KOPT-K1 (cell line): Measurements from ENCODE around the gene UBASH3B.

Experiments used
- H3K27ac ChIP-seq: fragments of 200-600 bp; sonication (generic); 2 replicates; pipeline ENCODE4 v1.5.1; 2016; ENCODE audit warnings: antibody characterized with exemption, mild to moderate bottlenecking, low read depth, low read length; ENCODE audit not compliant: poor library complexity, severe bottlenecking
- H3K36me3 ChIP-seq: fragments of 200-600 bp; sonication (generic); 2 replicates; pipeline ENCODE4 v1.5.1; 2017; ENCODE audit warnings: antibody characterized with exemption, mild to moderate bottlenecking, low read length, moderate library complexity; ENCODE audit not compliant: insufficient read depth
- H3K9me3 ChIP-seq: fragments of 200-600 bp; sonication (generic); 2 replicates; pipeline ENCODE4 v1.5.1; 2017; ENCODE audit warnings: antibody characterized with exemption, low read length, mild to moderate bottlenecking; ENCODE audit not compliant: insufficient read depth, poor library complexity, severe bottlenecking

The UBASH3B gene

GRCh38 chr11:122772945-122773344 lies 117.4 kb downstream of the UBASH3B start:
- H3K36me3 ChIP-seq: peaks cover 37% of the 10 kb centered on the region
- H3K27ac ChIP-seq: no peak overlapping the region
- no peaks in the 10 kb centered on the region for H3K9me3 ChIP-seq

- H3K36me3 ChIP-seq: peaks cover 41% of the 10 kb centered on the region
- no peaks in the 10 kb centered on the region for H3K9me3 ChIP-seq
- H3K27ac ChIP-seq: no peak overlapping the region
Measured at GRCh38 chr11:122773781-122774266, 118.3 kb downstream of the UBASH3B start.

- H3K9me3 ChIP-seq: no peaks in the 10 kb centered on the region
- no peak overlapping the region for H3K27ac ChIP-seq
- peaks cover 52% of the 10 kb centered on the region for H3K36me3 ChIP-seq
Measured at GRCh38 chr11:122775675-122776271, 120.3 kb downstream of the UBASH3B start.

- H3K27ac ChIP-seq: peak overlapping the region; percentile 32
- H3K9me3 ChIP-seq: no peaks in the 10 kb centered on the region
- H3K36me3 ChIP-seq: peaks cover 60% of the 10 kb centered on the region
Measured at GRCh38 chr11:122776546-122776945, 121.0 kb downstream of the UBASH3B start.

- Histone ChIP-seq H3K27ac (peak overlapping the region; percentile 32), H3K9me3 (no peaks in the 10 kb centered on the region), H3K36me3 (peaks cover 68% of the 10 kb centered on the region)
Measured at GRCh38 chr11:122777343-122777742, 121.8 kb downstream of the UBASH3B start.

GRCh38 chr11:122778148-122778547 lies 122.6 kb downstream of the UBASH3B start:
- Histone ChIP-seq H3K27ac (no peak overlapping the region), H3K9me3 (no peaks in the 10 kb centered on the region), H3K36me3 (peaks cover 76% of the 10 kb centered on the region)

- peaks cover 85% of the 10 kb centered on the region for H3K36me3 ChIP-seq
- no peaks in the 10 kb centered on the region for H3K9me3 ChIP-seq
- H3K27ac ChIP-seq: peak overlapping the region; percentile 5
Measured at GRCh38 chr11:122779047-122779629, 123.6 kb downstream of the UBASH3B start.

GRCh38 chr11:122780296-122780949 lies 124.9 kb downstream of the UBASH3B start:
- H3K27ac ChIP-seq: peak overlapping the region; percentile 41

GRCh38 chr11:122781378-122782195 lies 126.1 kb downstream of the UBASH3B start:
- peak overlapping the region; percentile 41 for H3K27ac ChIP-seq
- no peaks in the 10 kb centered on the region for H3K9me3 ChIP-seq
- H3K36me3 ChIP-seq: peaks cover 98% of the 10 kb centered on the region

More at GRCh38 chr11:122780296-122780949, 124.9 kb downstream of the UBASH3B start:
- no peaks in the 10 kb centered on the region for H3K9me3 ChIP-seq
- H3K36me3 ChIP-seq: peaks cover 93% of the 10 kb centered on the region

GRCh38 chr11:122782222-122782621 lies 126.7 kb downstream of the UBASH3B start:
- Histone ChIP-seq H3K36me3 (peaks cover 98% of the 10 kb centered on the region), H3K9me3 (no peaks in the 10 kb centered on the region), H3K27ac (no peak overlapping the region)

- H3K27ac ChIP-seq: no peak overlapping the region
- H3K9me3 ChIP-seq: no peaks in the 10 kb centered on the region
- H3K36me3 ChIP-seq: peaks cover 100% of the 10 kb centered on the region
Measured at GRCh38 chr11:122784325-122784955, 128.9 kb downstream of the UBASH3B start.

GRCh38 chr11:122785031-122785541 lies 129.6 kb downstream of the UBASH3B start:
- peaks cover 100% of the 10 kb centered on the region for H3K36me3 ChIP-seq
- H3K27ac ChIP-seq: no peak overlapping the region
- no peaks in the 10 kb centered on the region for H3K9me3 ChIP-seq

GRCh38 chr11:122786896-122787295 lies 131.4 kb downstream of the UBASH3B start:
- Histone ChIP-seq H3K36me3 (peaks cover 100% of the 10 kb centered on the region), H3K27ac (no peak overlapping the region), H3K9me3 (no peaks in the 10 kb centered on the region)

GRCh38 chr11:122788781-122789535 lies 133.4 kb downstream of the UBASH3B start:
- H3K36me3 ChIP-seq: peaks cover 99% of the 10 kb centered on the region
- no peak overlapping the region for H3K27ac ChIP-seq
- no peaks in the 10 kb centered on the region for H3K9me3 ChIP-seq
